C4-2B (cell line): ENCODE measurements around the gene KMT2D.

ENCODE experiments used
- H3K27ac ChIP-seq: fragments of 450-650 bp; 2 replicates; pipeline ENCODE4 v1.5.1; 2017
- CTCF ChIP-seq: fragments of 450-650 bp; conservative IDR thresholded peaks from 2 replicates; pipeline ENCODE4 v1.5.1; 2017; ENCODE audit warnings: mild to moderate bottlenecking
- ZFX ChIP-seq: fragments of 450-650 bp; IDR thresholded peaks from 2 replicates; pipeline ENCODE4 v1.6.1; 2017

KMT2D gene

GRCh38 chr12:49041036-49041880 lies 19.3 kb downstream of the KMT2D start:
- TF ChIP-seq CTCF (no peak), ZFX (no peak)
- no peak overlapping the region for H3K27ac ChIP-seq

GRCh38 chr12:49040364-49040855 lies 20.2 kb downstream of the KMT2D start:
- no peak overlapping the region for H3K27ac ChIP-seq
- no peak for TF ChIP-seq ZFX
- no peak for TF ChIP-seq CTCF

GRCh38 chr12:49039421-49040363 lies 20.9 kb downstream of the KMT2D start:
- no peak for TF ChIP-seq ZFX
- TF ChIP-seq CTCF, result no peak
- H3K27ac ChIP-seq, result no peak overlapping the region

GRCh38 chr12:49038291-49038955 lies 22.2 kb downstream of the KMT2D start:
- no peak for TF ChIP-seq ZFX
- TF ChIP-seq CTCF, result no peak

GRCh38 chr12:49037947-49038237 lies 22.7 kb downstream of the KMT2D start:
- no peak overlapping the region for H3K27ac ChIP-seq
- TF ChIP-seq CTCF (no peak), ZFX (no peak)

More at GRCh38 chr12:49038291-49038955, 22.2 kb downstream of the KMT2D start:
- no peak overlapping the region for H3K27ac ChIP-seq

GRCh38 chr12:49037111-49037946 lies 23.3 kb downstream of the KMT2D start:
- TF ChIP-seq CTCF (no peak), ZFX (no peak)
- H3K27ac ChIP-seq, result no peak overlapping the region
